Cerebellar nuclear complex (tissue), 1 donor: ENCODE measurements around the gene GADD45G.

ENCODE experiments used
- DNase-seq, 2 experiments: peaks; one replicate each; lab custom pipeline; 2025; lab: John Stamatoyannopoulos, UW

The GADD45G gene

GRCh38 chr9:89592963-89593726, 11.7 kb upstream of the GADD45G start:
- DNase-seq = no peak

GRCh38 chr9:89593727-89594427, 10.9 kb upstream of the GADD45G start:
- no peak for DNase-seq

GRCh38 chr9:89594811-89595550, 9.8 kb upstream of the GADD45G start:
- DNase-seq = no peak

- DNase-seq = no peak
Measured at GRCh38 chr9:89595646-89596045, 9.2 kb upstream of the GADD45G start.

- DNase-seq = no peak
Measured at GRCh38 chr9:89596937-89597555, 7.8 kb upstream of the GADD45G start.

GRCh38 chr9:89597711-89598362, 7.0 kb upstream of the GADD45G start:
- DNase-seq = peak; percentile 11 to 72

- no peak for DNase-seq
Measured at GRCh38 chr9:89598363-89598713, 6.5 kb upstream of the GADD45G start.

- no peak for DNase-seq
Measured at GRCh38 chr9:89598926-89599325, 5.9 kb upstream of the GADD45G start.

GRCh38 chr9:89600831-89601230, 4.0 kb upstream of the GADD45G start:
- DNase-seq = no peak

- DNase-seq = no peak
Measured at GRCh38 chr9:89601306-89601705, 3.5 kb upstream of the GADD45G start.

GRCh38 chr9:89601856-89602562, 2.8 kb upstream of the GADD45G start:
- no peak for DNase-seq

GRCh38 chr9:89602978-89603766, 1.6 kb upstream of the GADD45G start:
- peak; percentile 45 to 83 for DNase-seq

GRCh38 chr9:89603767-89604665, 796 bp upstream of the GADD45G start:
- DNase-seq = peak in 1 of 2 experiments; percentile 6

GRCh38 chr9:89605465-89606048, 745 bp downstream of the GADD45G start:
- peak in 1 of 2 experiments; percentile 16 for DNase-seq

- DNase-seq = peak in 1 of 2 experiments; percentile 28
Measured at GRCh38 chr9:89606049-89606623, 1.3 kb downstream of the GADD45G start.

- no peak for DNase-seq
Measured at GRCh38 chr9:89606624-89607311, 2.0 kb downstream of the GADD45G start.

GRCh38 chr9:89608641-89609335, 4.0 kb downstream of the GADD45G start:
- no peak for DNase-seq
